Stimulated activated CD8-positive, alpha-beta memory T cell treated with anti-CD3 and anti-CD28 coated beads, Interleukin-12 subunit alpha, Interleukin-12 subunit beta, amount 100 ng/mL, for 4 hours (primary cell): ENCODE data around the gene SP6.

Source experiments
- DNase-seq: peaks from one replicate; pipeline ENCODE4 v3.0.0-alpha.2; 2020; ENCODE audit warnings: low read depth

Gene SP6

GRCh38 chr17:47850692-47851573, at the start of gene SP6:
SP6 (minus strand) TSS chr17:47851163; CDS start chr17:47848429, 2,734 bp downstream.
- peak; percentile 65 for DNase-seq

GRCh38 chr17:47899643-47900042, 48.7 kb upstream of the SP6 start:
- no peak for DNase-seq

GRCh38 chr17:47898241-47898640, 47.3 kb upstream of the SP6 start:
- DNase-seq: no peak

GRCh38 chr17:47897561-47897960, 46.6 kb upstream of the SP6 start:
- DNase-seq: no peak

- DNase-seq: no peak
These were observed 45.9 kb upstream of the SP6 start for GRCh38 chr17:47896672-47897490.

GRCh38 chr17:47895856-47896671, 45.1 kb upstream of the SP6 start, which contains the start of gene SP2:
SP2 (plus strand) TSS chr17:47896236; CDS start chr17:47896287, 51 bp downstream.
- peak; percentile 98 for DNase-seq

- DNase-seq: no peak
These were observed 44.4 kb upstream of the SP6 start for GRCh38 chr17:47895347-47895855.

- no peak for DNase-seq
These were observed 43.8 kb upstream of the SP6 start for GRCh38 chr17:47894498-47895346.

- no peak for DNase-seq
These were observed 40.7 kb upstream of the SP6 start for GRCh38 chr17:47891545-47892088.

- DNase-seq: peak; percentile 77
These were observed 39.0 kb upstream of the SP6 start for GRCh38 chr17:47889734-47890529.

- DNase-seq: no peak
These were observed 37.3 kb upstream of the SP6 start for GRCh38 chr17:47888293-47888692.

GRCh38 chr17:47884905-47885730, 34.2 kb upstream of the SP6 start:
- no peak for DNase-seq

- no peak for DNase-seq
These were observed 33.4 kb upstream of the SP6 start for GRCh38 chr17:47884427-47884740.

GRCh38 chr17:47883589-47884426, 32.8 kb upstream of the SP6 start:
- no peak for DNase-seq

- no peak for DNase-seq
These were observed 32.0 kb upstream of the SP6 start for GRCh38 chr17:47882695-47883588.

- DNase-seq: no peak
These were observed 31.3 kb upstream of the SP6 start for GRCh38 chr17:47882247-47882646.
